GM12878 (cell line): Measurements from ENCODE around the gene ANKRD26.

Experiments used
- CTCF ChIP-seq, 3 experiments: IDR thresholded peaks in 2 of 3; conservative IDR thresholded peaks in 1 of 3; 2 replicates each; pipeline ENCODE4 v1.5.1; 2011; ENCODE audit warnings: low read depth in 3 of 3, low read length in 3 of 3, mild to moderate bottlenecking in 3 of 3, control low read depth in 2 of 3, moderate library complexity in 2 of 3, inconsistent platforms in 1 of 3, mixed read lengths in 1 of 3; ENCODE audit not compliant: control insufficient read depth in 2 of 3, insufficient read depth in 1 of 3; ENCODE audit errors: extremely low read depth in 1 of 3
- E2F8 ChIP-seq: fragments of 450-650 bp; IDR thresholded peaks from 2 replicates; pipeline ENCODE4 v1.6.1; 2018; ENCODE audit warnings: mild to moderate bottlenecking, low read depth, moderate library complexity; ENCODE audit not compliant: partially characterized antibody
- ELK1 ChIP-seq: IDR thresholded peaks from 2 replicates; pipeline ENCODE4 v1.6.1; 2012; ENCODE audit warnings: low read depth, low read length, improper control_type of control experiment
- IRF5 ChIP-seq: fragments of 450-650 bp; IDR thresholded peaks from 2 replicates; pipeline ENCODE4 v1.6.1; 2017; ENCODE audit warnings: borderline replicate concordance
- MYC ChIP-seq: IDR thresholded peaks from 2 replicates; pipeline ENCODE4 v1.6.1; 2011; ENCODE audit warnings: mild to moderate bottlenecking, low read length, moderate library complexity, inconsistent platforms; ENCODE audit not compliant: insufficient read depth, insufficient replicate concordance, insufficient read length, severe bottlenecking
- NFYB ChIP-seq: IDR thresholded peaks from 2 replicates; pipeline ENCODE4 v1.6.1; 2011; ENCODE audit warnings: low read depth, mild to moderate bottlenecking, low read length, improper control_type of control experiment, moderate library complexity; ENCODE audit not compliant: insufficient read depth
- NR2F1 ChIP-seq: fragments of 450-650 bp; conservative IDR thresholded peaks from 2 replicates; pipeline ENCODE4 v1.6.1; 2017; ENCODE audit warnings: mild to moderate bottlenecking
- NRF1 ChIP-seq: conservative IDR thresholded peaks from 2 replicates; pipeline ENCODE4 v1.6.1; 2011; ENCODE audit warnings: mild to moderate bottlenecking, low read depth, low read length, improper control_type of control experiment
- POLR2AphosphoS5 ChIP-seq: IDR thresholded peaks from 2 replicates; pipeline ENCODE4 v1.6.1; 2011; ENCODE audit warnings: mild to moderate bottlenecking, low read length, inconsistent platforms
- TAF1 ChIP-seq: IDR thresholded peaks from 2 replicates; pipeline ENCODE4 v1.6.1; 2011; ENCODE audit warnings: mild to moderate bottlenecking, low read depth, low read length, borderline replicate concordance

GRCh38 chr10:26987851-26988250 lies 112.4 kb downstream of the ANKRD26 start:
- TF ChIP-seq CTCF (IDR thresholded peaks at IDR 0.05 in 2 of 3, conservative IDR thresholded peaks at IDR 0.05 in 1 of 3; ENCODE audit: control insufficient read depth in 2 of 3, extremely low read depth in 1 of 3, insufficient read depth in 1 of 3, low read depth in 3 of 3, low read length in 3 of 3) = no peak
- no peak for TF ChIP-seq E2F8
- TF ChIP-seq ELK1 = no peak
- TF ChIP-seq NFYB = no peak
- TF ChIP-seq NRF1 = no peak
- no peak for TF ChIP-seq POLR2AphosphoS5
- TF ChIP-seq NR2F1 = no peak
- TF ChIP-seq TAF1 = no peak
- no peak for TF ChIP-seq IRF5
- no peak for TF ChIP-seq MYC
